SK-N-SH (cell line): ENCODE measurements around the gene TMEM44. TPM values are rescaled to one million over a fixed set of nuclear protein-coding genes. Genes with fewer than 3 reads are reported as not detected.
A peak's percentile ranks its signal among the peaks of the same experiment; 100 is the strongest.

ENCODE experiments used
- CTCF ChIA-PET: fragments of 300-600, 350-600 bp; formaldehyde crosslinking; extraction: SDS; loops from one replicate; lab custom pipeline; 2021; lab: Yijun Ruan, JAX
- POLR2A ChIA-PET: fragments of 350-600 bp; sonication (Branson Sonifier 250); formaldehyde crosslinking; extraction: SDS; loops from one replicate; lab custom pipeline; 2020; ENCODE audit warnings: antibody characterized with exemption, inconsistent platforms; lab: Yijun Ruan, JAX
- DNase-seq: peaks from one replicate; pipeline ENCODE4 v3.0.0; 2012
- H2AFZ ChIP-seq: fragments of 200-600 bp; sonication (generic); 2 replicates; pipeline ENCODE4 v1.8.1; 2016; ENCODE audit warnings: antibody characterized with exemption, mild to moderate bottlenecking, low read depth
- H3F3A ChIP-seq: fragments of 200-600 bp; sonication (generic); replicated peaks from 2 replicates; pipeline ENCODE3; 2016; ENCODE audit warnings: antibody characterized with exemption, mild to moderate bottlenecking; ENCODE audit not compliant: insufficient read depth
- H3K27ac ChIP-seq, 2 experiments: fragments of 200-500 bp in 1 of 2; fragments of 200-600 bp in 1 of 2; sonication (Bioruptor generic) in 1 of 2; sonication (generic), shearing (Covaris generic) in 1 of 2; 2 replicates each; pipeline versions ENCODE4 v1.5.1 to v1.6.1; 2014 to 2016; ENCODE audit warnings: low read depth in 2 of 2, inconsistent platforms in 1 of 2, low read length in 1 of 2, mild to moderate bottlenecking in 1 of 2, mixed read lengths in 1 of 2
- H3K27me3 ChIP-seq: fragments of 200-600 bp; sonication (generic), shearing (Covaris generic); 2 replicates; pipeline ENCODE4 v1.6.1; 2016; ENCODE audit warnings: mixed run types; ENCODE audit not compliant: insufficient read depth
- H3K36me3 ChIP-seq, 2 experiments: fragments of 200-500 bp in 1 of 2; fragments of 200-600 bp in 1 of 2; sonication (Bioruptor generic) in 1 of 2; sonication (generic) in 1 of 2; replicated peaks in 1 of 2; 2 replicates each; pipeline versions ENCODE3 to v1.5.1; 2014 to 2016; ENCODE audit warnings: low read length in 1 of 2, mild to moderate bottlenecking in 1 of 2; ENCODE audit not compliant: insufficient read depth in 2 of 2, control insufficient read depth in 1 of 2
- H3K4me1 ChIP-seq, 2 experiments: fragments of 200-500 bp in 1 of 2; fragments of 200-600 bp in 1 of 2; sonication (Bioruptor generic) in 1 of 2; sonication (generic), shearing (Covaris generic) in 1 of 2; 2 replicates each; pipeline versions ENCODE4 v1.5.1 to v1.6.1; 2014 to 2016; ENCODE audit warnings: low read depth in 1 of 2, low read length in 1 of 2, mixed run types in 1 of 2; ENCODE audit not compliant: insufficient read depth in 2 of 2, control insufficient read depth in 1 of 2
- H3K4me2 ChIP-seq: fragments of 200-600 bp; sonication (generic), shearing (Covaris generic); 2 replicates; pipeline ENCODE4 v1.6.1; 2017; ENCODE audit warnings: mixed run types
- H3K4me3 ChIP-seq, 2 experiments: fragments of 200-500 bp in 1 of 2; fragments of 200-600 bp in 1 of 2; sonication (Bioruptor generic) in 1 of 2; sonication (generic), shearing (Covaris generic) in 1 of 2; 2 replicates each; pipeline versions ENCODE4 v1.5.1 to v1.8.1; 2014 to 2016; ENCODE audit warnings: low read depth in 2 of 2, inconsistent platforms in 1 of 2, low read length in 1 of 2, mild to moderate bottlenecking in 1 of 2, mixed read lengths in 1 of 2, moderate library complexity in 1 of 2
- H3K79me2 ChIP-seq: fragments of 200-600 bp; sonication (generic); 2 replicates; pipeline ENCODE4 v1.8.1; 2017; ENCODE audit warnings: mild to moderate bottlenecking; ENCODE audit not compliant: insufficient read depth
- H3K9ac ChIP-seq: fragments of 200-600 bp; sonication (generic); 2 replicates; pipeline ENCODE4 v1.6.1; 2017; ENCODE audit warnings: mixed run types
- H3K9me2 ChIP-seq: fragments of 200-600 bp; sonication (generic); 2 replicates; pipeline ENCODE4 v1.6.1; 2017; ENCODE audit warnings: mixed run types
- H3K9me3 ChIP-seq: fragments of 200-600 bp; sonication (generic); 2 replicates; pipeline ENCODE4 v1.6.1; 2017; ENCODE audit warnings: mixed run types, mild to moderate bottlenecking, moderate library complexity
- H4K20me1 ChIP-seq: fragments of 200-600 bp; sonication (generic); 2 replicates; pipeline ENCODE4 v1.6.1; 2017; ENCODE audit warnings: mild to moderate bottlenecking, mixed run types; ENCODE audit not compliant: insufficient read depth
- CHD2 ChIP-seq: fragments of 150-350 bp; IDR thresholded peaks from 2 replicates; pipeline ENCODE4 v1.6.1; 2018; ENCODE audit warnings: low read length; ENCODE audit not compliant: partially characterized antibody
- ELF1 ChIP-seq: IDR thresholded peaks from 2 replicates; pipeline ENCODE4 v1.4.0; 2012
- FOSL2 ChIP-seq: IDR thresholded peaks from 2 replicates; pipeline ENCODE4 v1.4.0; 2012; ENCODE audit warnings: low read depth, mild to moderate bottlenecking, moderate library complexity, borderline replicate concordance
- FOXJ3 ChIP-seq: sonication (generic); formaldehyde crosslinking; IDR thresholded peaks from 2 replicates; pipeline ENCODE4 v1.5.1; 2020; ENCODE audit warnings: mild to moderate bottlenecking, missing genetic modification reagents
- FOXM1 ChIP-seq: IDR thresholded peaks from 2 replicates; pipeline ENCODE4 v1.4.0; 2012; ENCODE audit warnings: low read depth, mild to moderate bottlenecking
- JUND ChIP-seq: IDR thresholded peaks from 2 replicates; pipeline ENCODE4 v1.4.0; 2012
- MEF2A ChIP-seq: IDR thresholded peaks from 2 replicates; pipeline ENCODE4 v1.4.0; 2012; ENCODE audit warnings: low read depth, borderline replicate concordance
- MXI1 ChIP-seq: IDR thresholded peaks from 2 replicates; pipeline ENCODE4 v1.6.1; 2012; ENCODE audit warnings: mild to moderate bottlenecking, low read depth, low read length, improper control_type of control experiment
- NFIC ChIP-seq: IDR thresholded peaks from 2 replicates; pipeline ENCODE4 v1.4.0; 2012; ENCODE audit warnings: borderline replicate concordance
- NRF1 ChIP-seq: IDR thresholded peaks from 2 replicates; pipeline ENCODE4 v1.6.1; 2012; ENCODE audit warnings: low read depth, mild to moderate bottlenecking, low read length
- PBX3 ChIP-seq: IDR thresholded peaks from 2 replicates; pipeline ENCODE4; 2012
- POLR2AphosphoS5 ChIP-seq: IDR thresholded peaks from 2 replicates; pipeline ENCODE4 v1.6.1; 2012; ENCODE audit warnings: low read depth, low read length
- RAD21 ChIP-seq: IDR thresholded peaks from 2 replicates; pipeline ENCODE4 v1.6.1; 2012; ENCODE audit warnings: mild to moderate bottlenecking, low read length
- REST ChIP-seq: IDR thresholded peaks from 2 replicates; pipeline ENCODE4 v1.6.1; 2012; ENCODE audit warnings: mild to moderate bottlenecking, low read depth, low read length, moderate library complexity
- RFX5 ChIP-seq: IDR thresholded peaks from 2 replicates; pipeline ENCODE4 v1.6.1; 2012; ENCODE audit warnings: mild to moderate bottlenecking, improper control_type of control experiment, low read length
- SIN3A ChIP-seq: IDR thresholded peaks from 2 replicates; pipeline ENCODE4 v1.6.1; 2012; ENCODE audit warnings: low read depth, mild to moderate bottlenecking, low read length, moderate library complexity, borderline replicate concordance
- SMC3 ChIP-seq: IDR thresholded peaks from 2 replicates; pipeline ENCODE4 v1.6.1; 2012; ENCODE audit warnings: low read depth, low read length, improper control_type of control experiment
- TCF12 ChIP-seq: IDR thresholded peaks from 2 replicates; pipeline ENCODE4 v1.4.0; 2012
- USF2 ChIP-seq: fragments of 150-350 bp; IDR thresholded peaks from 2 replicates; pipeline ENCODE4 v1.6.1; 2017; ENCODE audit warnings: antibody characterized with exemption, low read length, low read depth, borderline replicate concordance
- WGBS: methylation state at CpG from one replicate; pipeline ENCODE4 v1.1.6; 2017; ENCODE audit warnings: low lambda C conversion rate; 5-methylcytosine and 5-hydroxymethylcytosine counted together
- polyA plus RNA-seq, 3 experiments: library from polyadenylated mRNA; depleted of rRNA; stranded (reverse); fragments of >200 nt; gene quantifications; 2 replicates each; pipeline ENCODE4 v1.2.3, GENCODE V29; 2012
- TF ChIP-seq, protein P1 (sequence below): fragments of 200-600 bp; sonication (generic); IDR thresholded peaks from 2 replicates; pipeline ENCODE4 v1.6.1; 2017; ENCODE audit warnings: antibody characterized with exemption, mild to moderate bottlenecking, moderate library complexity

The TMEM44 gene
- polyA plus RNA-seq, 1 of the 3 experiments (the other 2 are of a cell fraction) = 22.6 TPM

DNA sequence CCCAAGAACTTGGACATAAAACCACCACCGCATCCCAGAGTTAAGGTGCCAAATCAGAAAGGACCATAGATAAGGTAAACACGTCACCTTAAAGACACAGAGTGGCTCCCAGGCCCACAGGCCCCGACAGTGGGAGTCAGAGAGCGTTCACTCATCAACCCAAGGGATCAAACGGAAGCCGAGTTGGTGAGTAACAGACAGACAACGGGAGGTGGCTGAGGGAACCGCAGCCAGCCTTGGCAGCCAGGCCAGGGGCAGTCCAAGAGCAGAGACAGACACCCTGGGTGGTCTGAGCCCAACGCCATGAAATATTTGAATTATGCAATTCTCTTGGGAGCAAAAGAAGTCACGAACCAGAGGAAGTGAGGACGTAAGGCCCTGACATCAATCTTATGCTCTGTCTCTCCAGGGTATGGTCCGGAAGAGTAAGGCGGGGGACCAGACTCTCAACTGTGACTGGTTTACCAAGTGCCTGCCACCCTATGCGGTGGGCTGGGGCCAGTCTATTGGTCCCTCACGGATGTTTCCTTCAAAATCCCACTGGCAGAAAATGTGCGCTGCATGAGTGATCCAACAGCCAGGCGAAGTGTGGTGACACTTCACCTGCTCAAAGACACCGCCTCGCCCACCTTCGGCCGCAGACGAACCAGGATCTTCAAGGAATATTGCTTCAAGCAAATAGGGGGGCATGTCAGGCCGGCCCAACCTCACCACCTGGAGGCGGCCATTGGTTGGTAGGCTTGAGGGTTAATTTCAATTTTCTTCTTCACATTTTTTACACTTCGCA lies 34.3 kb downstream of the TMEM44 start:
- H3K4me1 ChIP-seq = peaks cover 0 to 5% of the 10 kb centered on the region in 2 experiments; a peak in 1 of 4 replicates
- peaks cover 0 to 8% of the 10 kb centered on the region in 2 experiments for H3K36me3 ChIP-seq
- no peak overlapping the region for H2AFZ ChIP-seq
- H3K79me2 ChIP-seq = no peaks in the 10 kb centered on the region
- no peaks in the 10 kb centered on the region for H3K27me3 ChIP-seq
- H3K9ac ChIP-seq = no peak overlapping the region
- CTCF ChIA-PET = no interaction called here
- WGBS = 77% methylated on average over 22 of the region's 25 CpGs
- H3K9me3 ChIP-seq = no peaks in the 10 kb centered on the region
- no peak overlapping the region for H3K4me3 ChIP-seq
- no peaks in the 10 kb centered on the region for H3K9me2 ChIP-seq
- H3K27ac ChIP-seq = peak overlapping the region in 1 of 2 experiments; percentile 57; a peak in 2 of 4 replicates
- no peak for DNase-seq
- POLR2A ChIA-PET = no interaction called here
- H3K4me2 ChIP-seq = no peak overlapping the region
- no peak for TF ChIP-seq CHD2
- TF ChIP-seq SMC3 = no peak
- TF ChIP-seq RAD21 = no peak
- no peak for TF ChIP-seq FOXM1
- TF ChIP-seq FOXJ3 (CRISPR knock-in tag) = no peak
- no peak for TF ChIP-seq SIN3A
- no peak for TF ChIP-seq FOSL2
- TF ChIP-seq USF2 = no peak
- no peak for TF ChIP-seq MEF2A
- 0 out of 2 replicates have a peak, but pooled peaks have one; percentile 28 for TF ChIP-seq TCF12
- no peak for TF ChIP-seq ELF1
- TF ChIP-seq, protein P1, sequence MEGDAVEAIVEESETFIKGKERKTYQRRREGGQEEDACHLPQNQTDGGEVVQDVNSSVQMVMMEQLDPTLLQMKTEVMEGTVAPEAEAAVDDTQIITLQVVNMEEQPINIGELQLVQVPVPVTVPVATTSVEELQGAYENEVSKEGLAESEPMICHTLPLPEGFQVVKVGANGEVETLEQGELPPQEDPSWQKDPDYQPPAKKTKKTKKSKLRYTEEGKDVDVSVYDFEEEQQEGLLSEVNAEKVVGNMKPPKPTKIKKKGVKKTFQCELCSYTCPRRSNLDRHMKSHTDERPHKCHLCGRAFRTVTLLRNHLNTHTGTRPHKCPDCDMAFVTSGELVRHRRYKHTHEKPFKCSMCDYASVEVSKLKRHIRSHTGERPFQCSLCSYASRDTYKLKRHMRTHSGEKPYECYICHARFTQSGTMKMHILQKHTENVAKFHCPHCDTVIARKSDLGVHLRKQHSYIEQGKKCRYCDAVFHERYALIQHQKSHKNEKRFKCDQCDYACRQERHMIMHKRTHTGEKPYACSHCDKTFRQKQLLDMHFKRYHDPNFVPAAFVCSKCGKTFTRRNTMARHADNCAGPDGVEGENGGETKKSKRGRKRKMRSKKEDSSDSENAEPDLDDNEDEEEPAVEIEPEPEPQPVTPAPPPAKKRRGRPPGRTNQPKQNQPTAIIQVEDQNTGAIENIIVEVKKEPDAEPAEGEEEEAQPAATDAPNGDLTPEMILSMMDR = no peak
- TF ChIP-seq POLR2AphosphoS5 = no peak
- TF ChIP-seq PBX3 = peak; percentile 33; the same call in 1 of the 2 replicates
- TF ChIP-seq JUND = no peak
- no peak for TF ChIP-seq MXI1
- TF ChIP-seq REST = no peak
- no peak for TF ChIP-seq RFX5
- peak; percentile 44 for TF ChIP-seq NFIC
- TF ChIP-seq NRF1 = no peak
- H4K20me1 ChIP-seq = no peaks in the 10 kb centered on the region
- peaks cover 14% of the 10 kb centered on the region for H3F3A ChIP-seq
